Measurements from ENCODE around the gene VPS39.

The VPS39 gene

DNA sequence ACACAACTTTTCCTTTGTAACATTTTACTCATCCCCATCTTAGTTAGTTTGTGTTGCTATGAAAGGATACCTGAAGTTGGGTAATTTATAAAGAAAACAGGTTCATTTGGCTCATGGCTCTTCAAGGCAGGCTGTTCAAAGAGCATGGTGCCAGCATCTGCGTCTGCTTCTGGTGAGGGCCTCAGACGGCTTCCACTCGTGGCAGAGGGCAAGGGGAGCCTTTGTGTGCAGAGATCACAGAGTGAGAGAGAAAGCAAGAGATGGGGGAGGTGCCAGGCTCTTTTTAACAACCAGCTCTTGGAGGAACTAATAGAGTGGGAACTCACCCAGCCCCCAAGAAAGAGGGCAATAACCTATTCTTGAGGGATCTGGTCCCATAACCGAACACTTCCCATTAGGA lies 74.7 kb downstream of the VPS39 start:
- H3K4me1 ChIP-seq (ENCODE audit: insufficient read depth, low read length) = no peaks in the 10 kb centered on the region
- H3K4me3 ChIP-seq (ENCODE audit: low read depth in 1 of 2, low read length in 2 of 2) = no peak overlapping the region
- no peak overlapping the region for H3K9ac ChIP-seq (ENCODE audit: low read depth, low read length)
- H2AFZ ChIP-seq (ENCODE audit: low read depth, low read length) = no peak overlapping the region
- DNase-seq (no peak), ATAC-seq (ENCODE audit: insufficient read depth, low read depth) (no peak)
- TF ChIP-seq EZH2 (IDR thresholded peaks at IDR 0.05; ENCODE audit: borderline replicate concordance, low read depth, low read length, severe bottlenecking) = no peak
- TF ChIP-seq CTCF (IDR thresholded peaks at IDR 0.05; ENCODE audit: borderline replicate concordance, extremely low read depth, low read length, poor library complexity, severe bottlenecking) = no peak
- no peak overlapping the region for H3K4me2 ChIP-seq (ENCODE audit: insufficient read depth, low read length)
- H3K27me3 ChIP-seq (ENCODE audit: insufficient read depth, low read length, poor library complexity) = no peaks in the 10 kb centered on the region
- H3K79me2 ChIP-seq (ENCODE audit: insufficient read depth, low read length) = no peaks in the 10 kb centered on the region
- H4K20me1 ChIP-seq (ENCODE audit: insufficient read depth, low read length) = no peaks in the 10 kb centered on the region
- H3K27ac ChIP-seq (ENCODE audit: low read length) = no peak overlapping the region
- no peaks in the 10 kb centered on the region for H3K36me3 ChIP-seq (ENCODE audit: insufficient read depth, low read length)
- H3K9me3 ChIP-seq (ENCODE audit: insufficient read depth, low read length, severe bottlenecking) = no peaks in the 10 kb centered on the region

DNA sequence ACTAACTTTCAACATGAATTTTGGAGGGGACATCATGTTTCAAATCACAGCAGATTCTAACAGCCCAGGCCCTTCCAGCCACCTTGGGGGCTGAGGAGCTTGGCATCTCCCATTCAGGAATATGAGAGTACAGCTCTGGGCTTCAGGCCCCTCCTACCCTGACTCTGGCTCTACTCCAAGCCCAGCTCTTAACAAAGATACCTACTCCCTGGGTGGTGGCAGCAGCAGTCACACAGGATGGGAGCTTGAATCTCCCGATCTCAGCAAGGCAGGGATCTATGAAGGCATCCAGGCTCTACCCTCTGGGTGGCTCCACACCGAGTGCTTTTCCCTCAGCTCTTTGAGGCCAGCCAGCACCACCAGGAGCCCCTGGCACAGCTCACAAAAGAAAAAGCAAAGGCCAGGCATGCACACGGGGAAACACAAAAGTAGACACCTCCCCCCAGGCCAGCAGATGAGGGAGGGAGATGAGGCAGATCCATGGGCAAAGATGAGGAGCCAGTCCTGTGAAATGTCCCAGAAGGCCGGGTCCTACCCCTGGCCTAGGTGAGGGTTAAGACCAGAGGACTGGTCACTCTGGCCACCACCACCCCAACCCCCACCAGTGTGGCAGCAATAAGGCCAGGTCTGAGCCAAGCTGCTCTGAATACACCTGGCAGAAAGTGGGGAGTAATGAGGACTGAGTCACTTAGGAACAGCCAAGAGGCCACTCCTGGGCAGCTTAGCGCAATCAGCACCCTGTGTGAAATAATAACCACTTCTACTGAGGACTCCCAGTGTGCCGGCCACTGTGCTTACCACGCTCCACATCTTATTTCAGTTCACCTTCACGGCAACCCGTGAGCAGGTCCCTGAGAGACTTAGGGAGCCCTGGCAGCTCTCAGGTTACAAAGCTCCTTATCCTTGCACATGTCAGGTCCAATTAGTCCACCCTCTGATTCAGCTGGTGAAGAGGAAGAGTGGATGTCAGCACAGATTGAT lies 76.0 kb downstream of the VPS39 start:
- Histone ChIP-seq H3K27me3 (ENCODE audit: insufficient read depth, low read length, poor library complexity) (no peaks in the 10 kb centered on the region), H4K20me1 (ENCODE audit: insufficient read depth, low read length) (no peaks in the 10 kb centered on the region), H3K4me2 (ENCODE audit: insufficient read depth, low read length) (no peak overlapping the region), H3K4me1 (ENCODE audit: insufficient read depth, low read length) (no peaks in the 10 kb centered on the region), H3K9ac (ENCODE audit: low read depth, low read length) (no peak overlapping the region), H3K4me3 (ENCODE audit: low read depth in 1 of 2, low read length in 2 of 2) (no peak overlapping the region), H3K79me2 (ENCODE audit: insufficient read depth, low read length) (no peaks in the 10 kb centered on the region), H3K9me3 (ENCODE audit: insufficient read depth, low read length, severe bottlenecking) (no peaks in the 10 kb centered on the region), H3K27ac (ENCODE audit: low read length) (no peak overlapping the region), H2AFZ (ENCODE audit: low read depth, low read length) (no peak overlapping the region), H3K36me3 (ENCODE audit: insufficient read depth, low read length) (no peaks in the 10 kb centered on the region)
- DNase-seq (no peak), ATAC-seq (ENCODE audit: insufficient read depth, low read depth) (no peak)
- TF ChIP-seq CTCF (IDR thresholded peaks at IDR 0.05; ENCODE audit: borderline replicate concordance, extremely low read depth, low read length, poor library complexity, severe bottlenecking) (no peak), EZH2 (IDR thresholded peaks at IDR 0.05; ENCODE audit: borderline replicate concordance, low read depth, low read length, severe bottlenecking) (no peak)

DNA sequence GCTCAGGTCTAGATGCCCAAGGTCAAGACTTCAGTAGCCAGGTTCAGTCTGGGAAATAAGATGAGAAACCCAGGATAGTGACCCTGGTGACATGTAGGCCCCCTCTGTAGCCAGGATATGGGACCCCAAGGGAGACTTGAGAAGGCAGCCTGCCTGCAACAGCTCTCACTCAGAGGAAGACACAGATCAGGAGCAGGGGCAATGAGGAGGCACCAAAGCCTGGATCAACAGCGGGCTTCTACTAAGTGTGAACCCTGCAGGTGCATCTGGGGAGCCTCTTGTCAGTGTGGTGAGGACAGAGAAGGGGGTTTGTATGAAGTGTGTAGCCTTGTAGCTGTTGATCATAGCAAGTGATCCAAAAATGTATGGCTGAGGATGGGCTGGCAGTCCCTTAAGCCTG lies 77.1 kb downstream of the VPS39 start:
- no peaks in the 10 kb centered on the region for H3K36me3 ChIP-seq (ENCODE audit: insufficient read depth, low read length)
- no peak overlapping the region for H3K27ac ChIP-seq (ENCODE audit: low read length)
- H4K20me1 ChIP-seq (ENCODE audit: insufficient read depth, low read length) = no peaks in the 10 kb centered on the region
- no peaks in the 10 kb centered on the region for H3K27me3 ChIP-seq (ENCODE audit: insufficient read depth, low read length, poor library complexity)
- no peak overlapping the region for H2AFZ ChIP-seq (ENCODE audit: low read depth, low read length)
- no peaks in the 10 kb centered on the region for H3K9me3 ChIP-seq (ENCODE audit: insufficient read depth, low read length, severe bottlenecking)
- H3K79me2 ChIP-seq (ENCODE audit: insufficient read depth, low read length) = no peaks in the 10 kb centered on the region
- no peak overlapping the region for H3K9ac ChIP-seq (ENCODE audit: low read depth, low read length)
- DNase-seq = no peak
- TF ChIP-seq CTCF (IDR thresholded peaks at IDR 0.05; ENCODE audit: borderline replicate concordance, extremely low read depth, low read length, poor library complexity, severe bottlenecking) (no peak), EZH2 (IDR thresholded peaks at IDR 0.05; ENCODE audit: borderline replicate concordance, low read depth, low read length, severe bottlenecking) (no peak)
- H3K4me3 ChIP-seq (ENCODE audit: low read depth in 1 of 2, low read length in 2 of 2) = no peak overlapping the region
- no peak for ATAC-seq (ENCODE audit: insufficient read depth, low read depth)
- H3K4me2 ChIP-seq (ENCODE audit: insufficient read depth, low read length) = no peak overlapping the region
- no peaks in the 10 kb centered on the region for H3K4me1 ChIP-seq (ENCODE audit: insufficient read depth, low read length)

All from DND-41 (cell line).